Measurements from ENCODE around the gene C6orf52. TPM values are rescaled to one million over a fixed set of nuclear protein-coding genes. Genes with fewer than 3 reads are reported as not detected.
A peak's percentile ranks its signal among the peaks of the same experiment; 100 is the strongest.

The C6orf52 gene
- total and polyA plus RNA-seq, 2 of the 13 experiments (the other 11 are each of a cell fraction or from before 2014, with no cell fraction given) = 0.50 to 0.53 TPM

DNA sequence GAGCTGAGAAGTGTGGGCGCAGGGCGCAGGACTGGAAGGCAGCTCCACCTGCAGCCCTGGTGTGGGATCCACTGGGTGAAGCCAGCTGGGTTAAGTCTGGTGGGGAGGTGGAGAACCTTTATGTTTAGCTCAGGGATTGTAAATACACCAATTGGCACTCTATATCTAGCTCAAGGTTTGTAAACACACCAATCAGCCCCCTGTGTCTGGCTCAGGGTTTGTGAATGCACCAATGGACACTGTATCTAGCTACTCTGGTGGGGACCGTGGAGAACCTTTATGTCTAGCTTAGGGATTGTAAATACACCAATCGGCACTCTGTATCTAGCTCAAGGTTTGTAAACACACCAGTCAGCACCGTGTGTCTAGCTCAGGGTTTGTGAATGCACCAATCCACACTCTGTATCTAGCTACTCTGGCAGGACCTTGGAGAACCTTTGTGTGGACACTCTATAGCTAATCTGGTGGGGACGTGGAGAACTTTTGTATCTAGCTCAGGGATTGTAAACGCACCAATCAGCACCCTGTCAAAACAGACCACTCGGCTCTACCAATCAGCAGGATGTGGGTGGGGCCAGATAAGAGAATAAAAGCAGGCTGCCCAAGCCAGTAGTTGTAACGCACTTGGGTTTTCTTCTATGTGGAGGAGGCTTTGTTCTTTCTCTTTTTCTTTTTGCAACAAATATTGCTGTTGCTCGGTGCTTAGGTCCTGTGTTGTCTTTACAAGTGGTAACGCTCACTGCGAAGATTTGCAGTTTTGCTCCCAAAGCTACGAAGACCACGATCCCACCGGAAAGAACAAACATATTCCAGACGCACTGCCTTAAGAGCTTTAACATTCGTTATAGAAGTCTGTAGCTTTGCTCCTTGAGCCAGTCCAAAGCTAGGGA is 26.8 kb upstream of the C6orf52 start (continued):
- TF ChIP-seq, protein P1, sequence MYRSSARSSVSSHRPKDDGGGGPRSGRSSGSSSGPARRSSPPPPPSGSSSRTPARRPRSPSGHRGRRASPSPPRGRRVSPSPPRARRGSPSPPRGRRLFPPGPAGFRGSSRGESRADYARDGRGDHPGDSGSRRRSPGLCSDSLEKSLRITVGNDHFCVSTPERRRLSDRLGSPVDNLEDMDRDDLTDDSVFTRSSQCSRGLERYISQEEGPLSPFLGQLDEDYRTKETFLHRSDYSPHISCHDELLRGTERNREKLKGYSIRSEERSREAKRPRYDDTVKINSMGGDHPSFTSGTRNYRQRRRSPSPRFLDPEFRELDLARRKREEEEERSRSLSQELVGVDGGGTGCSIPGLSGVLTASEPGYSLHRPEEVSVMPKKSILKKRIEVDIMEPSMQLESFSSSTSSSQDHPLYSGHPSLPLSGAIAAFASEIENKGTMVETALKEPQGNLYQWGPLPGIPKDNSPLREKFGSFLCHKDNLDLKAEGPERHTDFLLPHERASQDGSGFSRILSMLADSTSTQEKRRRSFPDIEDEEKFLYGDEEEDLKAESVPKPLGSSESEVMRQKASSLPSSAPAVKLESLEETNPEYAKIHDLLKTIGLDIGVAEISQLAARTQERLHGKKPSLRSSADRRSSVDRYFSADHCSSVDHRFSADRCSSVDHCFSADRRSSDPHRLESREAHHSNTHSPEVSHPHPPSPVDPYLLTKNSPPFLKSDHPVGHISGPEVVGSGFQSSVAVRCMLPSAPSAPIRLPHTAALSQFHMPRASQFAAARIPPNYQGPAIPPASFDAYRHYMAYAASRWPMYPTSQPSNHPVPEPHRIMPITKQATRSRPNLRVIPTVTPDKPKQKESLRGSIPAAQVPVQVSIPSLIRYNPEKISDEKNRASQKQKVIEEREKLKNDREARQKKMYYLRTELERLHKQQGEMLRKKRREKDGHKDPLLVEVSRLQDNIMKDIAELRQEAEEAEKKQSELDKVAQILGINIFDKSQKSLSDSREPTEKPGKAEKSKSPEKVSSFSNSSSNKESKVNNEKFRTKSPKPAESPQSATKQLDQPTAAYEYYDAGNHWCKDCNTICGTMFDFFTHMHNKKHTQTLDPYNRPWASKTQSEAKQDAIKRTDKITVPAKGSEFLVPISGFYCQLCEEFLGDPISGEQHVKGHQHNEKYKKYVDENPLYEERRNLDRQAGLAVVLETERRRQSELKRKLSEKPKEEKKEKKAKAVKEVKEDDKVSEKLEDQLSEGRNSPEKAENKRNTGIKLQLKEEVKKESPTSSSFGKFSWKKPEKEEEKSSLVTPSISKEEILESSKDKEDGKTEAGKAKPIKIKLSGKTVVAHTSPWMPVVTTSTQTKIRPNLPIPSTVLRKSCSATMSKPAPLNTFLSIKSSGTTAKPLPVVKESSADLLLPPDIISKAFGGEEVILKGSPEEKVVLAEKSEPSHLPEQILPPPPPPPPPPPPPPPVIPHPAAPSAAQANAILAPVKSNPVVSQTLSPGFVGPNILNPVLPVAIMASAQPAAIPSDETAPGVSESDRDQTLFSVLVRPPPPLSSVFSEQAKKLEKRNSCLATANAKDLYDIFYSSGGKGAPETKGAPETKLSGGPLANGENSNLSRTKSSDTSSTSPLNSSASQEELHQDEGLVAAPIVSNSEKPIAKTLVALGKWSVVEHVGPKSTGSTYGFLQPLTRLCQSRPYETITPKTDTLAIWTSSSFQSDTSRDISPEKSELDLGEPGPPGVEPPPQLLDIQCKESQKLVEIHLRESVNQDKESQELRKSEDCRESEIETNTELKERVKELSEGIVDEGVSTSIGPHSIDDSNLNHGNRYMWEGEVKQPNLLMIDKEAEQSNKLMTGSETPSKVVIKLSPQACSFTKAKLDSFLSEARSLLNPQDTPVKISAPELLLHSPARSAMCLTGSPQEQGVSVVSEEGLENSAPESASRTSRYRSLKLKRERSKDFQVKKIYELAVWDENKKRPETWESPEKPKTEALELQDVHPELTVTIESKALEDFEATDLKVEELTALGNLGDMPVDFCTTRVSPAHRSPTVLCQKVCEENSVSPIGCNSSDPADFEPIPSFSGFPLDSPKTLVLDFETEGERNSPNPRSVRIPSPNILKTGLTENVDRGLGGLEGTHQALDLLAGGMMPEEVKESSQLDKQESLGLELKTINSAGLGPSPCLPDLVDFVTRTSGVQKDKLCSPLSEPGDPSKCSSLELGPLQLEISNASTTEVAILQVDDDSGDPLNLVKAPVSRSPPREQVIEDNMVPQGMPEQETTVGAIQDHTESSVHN (CRISPR knock-in tag; IDR thresholded peaks at IDR 0.05) = peak; percentile 96
- TF ChIP-seq YEATS4 (CRISPR knock-in tag; IDR thresholded peaks at IDR 0.05; ENCODE audit: borderline replicate concordance) (peak; percentile 41; the same call in 1 of the 2 replicates), ZNF792 (CRISPR knock-in tag; IDR thresholded peaks at IDR 0.05) (peak; percentile 66; the same call in 1 of the 2 replicates), KLF12 (CRISPR knock-in tag; IDR thresholded peaks at IDR 0.05; ENCODE audit: borderline replicate concordance) (peak; percentile 31)
- TF ChIP-seq, protein P2, sequence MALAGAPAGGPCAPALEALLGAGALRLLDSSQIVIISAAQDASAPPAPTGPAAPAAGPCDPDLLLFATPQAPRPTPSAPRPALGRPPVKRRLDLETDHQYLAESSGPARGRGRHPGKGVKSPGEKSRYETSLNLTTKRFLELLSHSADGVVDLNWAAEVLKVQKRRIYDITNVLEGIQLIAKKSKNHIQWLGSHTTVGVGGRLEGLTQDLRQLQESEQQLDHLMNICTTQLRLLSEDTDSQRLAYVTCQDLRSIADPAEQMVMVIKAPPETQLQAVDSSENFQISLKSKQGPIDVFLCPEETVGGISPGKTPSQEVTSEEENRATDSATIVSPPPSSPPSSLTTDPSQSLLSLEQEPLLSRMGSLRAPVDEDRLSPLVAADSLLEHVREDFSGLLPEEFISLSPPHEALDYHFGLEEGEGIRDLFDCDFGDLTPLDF (CRISPR knock-in tag; IDR thresholded peaks at IDR 0.05) = peak; percentile 49; the same call in 1 of the 2 replicates
- TF ChIP-seq, protein P3, sequence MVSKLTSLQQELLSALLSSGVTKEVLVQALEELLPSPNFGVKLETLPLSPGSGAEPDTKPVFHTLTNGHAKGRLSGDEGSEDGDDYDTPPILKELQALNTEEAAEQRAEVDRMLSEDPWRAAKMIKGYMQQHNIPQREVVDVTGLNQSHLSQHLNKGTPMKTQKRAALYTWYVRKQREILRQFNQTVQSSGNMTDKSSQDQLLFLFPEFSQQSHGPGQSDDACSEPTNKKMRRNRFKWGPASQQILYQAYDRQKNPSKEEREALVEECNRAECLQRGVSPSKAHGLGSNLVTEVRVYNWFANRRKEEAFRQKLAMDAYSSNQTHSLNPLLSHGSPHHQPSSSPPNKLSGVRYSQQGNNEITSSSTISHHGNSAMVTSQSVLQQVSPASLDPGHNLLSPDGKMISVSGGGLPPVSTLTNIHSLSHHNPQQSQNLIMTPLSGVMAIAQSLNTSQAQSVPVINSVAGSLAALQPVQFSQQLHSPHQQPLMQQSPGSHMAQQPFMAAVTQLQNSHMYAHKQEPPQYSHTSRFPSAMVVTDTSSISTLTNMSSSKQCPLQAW (CRISPR knock-in tag; IDR thresholded peaks at IDR 0.05) = 0 out of 2 replicates have a peak, but pooled peaks have one; percentile 73
- TF ChIP-seq, protein P4, sequence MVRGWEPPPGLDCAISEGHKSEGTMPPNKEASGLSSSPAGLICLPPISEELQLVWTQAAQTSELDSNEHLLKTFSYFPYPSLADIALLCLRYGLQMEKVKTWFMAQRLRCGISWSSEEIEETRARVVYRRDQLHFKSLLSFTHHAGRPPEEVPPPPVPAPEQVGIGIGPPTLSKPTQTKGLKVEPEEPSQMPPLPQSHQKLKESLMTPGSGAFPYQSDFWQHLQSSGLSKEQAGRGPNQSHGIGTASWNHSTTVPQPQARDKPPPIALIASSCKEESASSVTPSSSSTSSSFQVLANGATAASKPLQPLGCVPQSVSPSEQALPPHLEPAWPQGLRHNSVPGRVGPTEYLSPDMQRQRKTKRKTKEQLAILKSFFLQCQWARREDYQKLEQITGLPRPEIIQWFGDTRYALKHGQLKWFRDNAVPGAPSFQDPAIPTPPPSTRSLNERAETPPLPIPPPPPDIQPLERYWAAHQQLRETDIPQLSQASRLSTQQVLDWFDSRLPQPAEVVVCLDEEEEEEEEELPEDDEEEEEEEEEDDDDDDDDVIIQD (CRISPR knock-in tag; IDR thresholded peaks at IDR 0.05; ENCODE audit: low read depth) = peak; percentile 90
- TF ChIP-seq, protein P5, sequence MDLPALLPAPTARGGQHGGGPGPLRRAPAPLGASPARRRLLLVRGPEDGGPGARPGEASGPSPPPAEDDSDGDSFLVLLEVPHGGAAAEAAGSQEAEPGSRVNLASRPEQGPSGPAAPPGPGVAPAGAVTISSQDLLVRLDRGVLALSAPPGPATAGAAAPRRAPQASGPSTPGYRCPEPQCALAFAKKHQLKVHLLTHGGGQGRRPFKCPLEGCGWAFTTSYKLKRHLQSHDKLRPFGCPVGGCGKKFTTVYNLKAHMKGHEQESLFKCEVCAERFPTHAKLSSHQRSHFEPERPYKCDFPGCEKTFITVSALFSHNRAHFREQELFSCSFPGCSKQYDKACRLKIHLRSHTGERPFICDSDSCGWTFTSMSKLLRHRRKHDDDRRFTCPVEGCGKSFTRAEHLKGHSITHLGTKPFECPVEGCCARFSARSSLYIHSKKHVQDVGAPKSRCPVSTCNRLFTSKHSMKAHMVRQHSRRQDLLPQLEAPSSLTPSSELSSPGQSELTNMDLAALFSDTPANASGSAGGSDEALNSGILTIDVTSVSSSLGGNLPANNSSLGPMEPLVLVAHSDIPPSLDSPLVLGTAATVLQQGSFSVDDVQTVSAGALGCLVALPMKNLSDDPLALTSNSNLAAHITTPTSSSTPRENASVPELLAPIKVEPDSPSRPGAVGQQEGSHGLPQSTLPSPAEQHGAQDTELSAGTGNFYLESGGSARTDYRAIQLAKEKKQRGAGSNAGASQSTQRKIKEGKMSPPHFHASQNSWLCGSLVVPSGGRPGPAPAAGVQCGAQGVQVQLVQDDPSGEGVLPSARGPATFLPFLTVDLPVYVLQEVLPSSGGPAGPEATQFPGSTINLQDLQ (CRISPR knock-in tag; IDR thresholded peaks at IDR 0.05) = 0 out of 2 replicates have a peak, but pooled peaks have one; percentile 47
- TF ChIP-seq, protein P6, sequence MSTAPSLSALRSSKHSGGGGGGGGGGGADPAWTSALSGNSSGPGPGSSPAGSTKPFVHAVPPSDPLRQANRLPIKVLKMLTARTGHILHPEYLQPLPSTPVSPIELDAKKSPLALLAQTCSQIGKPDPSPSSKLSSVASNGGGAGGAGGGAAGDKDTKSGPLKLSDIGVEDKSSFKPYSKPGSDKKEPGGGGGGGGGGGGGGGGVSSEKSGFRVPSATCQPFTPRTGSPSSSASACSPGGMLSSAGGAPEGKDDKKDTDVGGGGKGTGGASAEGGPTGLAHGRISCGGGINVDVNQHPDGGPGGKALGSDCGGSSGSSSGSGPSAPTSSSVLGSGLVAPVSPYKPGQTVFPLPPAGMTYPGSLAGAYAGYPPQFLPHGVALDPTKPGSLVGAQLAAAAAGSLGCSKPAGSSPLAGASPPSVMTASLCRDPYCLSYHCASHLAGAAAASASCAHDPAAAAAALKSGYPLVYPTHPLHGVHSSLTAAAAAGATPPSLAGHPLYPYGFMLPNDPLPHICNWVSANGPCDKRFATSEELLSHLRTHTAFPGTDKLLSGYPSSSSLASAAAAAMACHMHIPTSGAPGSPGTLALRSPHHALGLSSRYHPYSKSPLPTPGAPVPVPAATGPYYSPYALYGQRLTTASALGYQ (CRISPR knock-in tag; IDR thresholded peaks at IDR 0.05) = peak; percentile 64; the same call in 1 of the 2 replicates
